Daoy (cell line): ENCODE measurements around the gene C9orf153. TPM values are rescaled to one million over a fixed set of nuclear protein-coding genes. Genes with fewer than 3 reads are reported as not detected.
"Not testable (repeated sequence)": the region's sequence is repeated elsewhere in the genome, so short reads cannot be mapped to it uniquely, and the experiment has no call there.

Experiments used
- DNase-seq: peaks from one replicate; pipeline ENCODE4 v3.0.0-alpha.2; 2015; ENCODE audit warnings: low read depth
- total RNA-seq: library from RNA; depleted of rRNA; stranded (reverse); fragments of >200 nt; shearing (Covaris generic); gene quantifications from 2 replicates; pipeline ENCODE4 v1.2.3, GENCODE V29; 2014; rRNA removed

Gene C9orf153
- total RNA-seq = not detected in 2 replicates

DNA sequence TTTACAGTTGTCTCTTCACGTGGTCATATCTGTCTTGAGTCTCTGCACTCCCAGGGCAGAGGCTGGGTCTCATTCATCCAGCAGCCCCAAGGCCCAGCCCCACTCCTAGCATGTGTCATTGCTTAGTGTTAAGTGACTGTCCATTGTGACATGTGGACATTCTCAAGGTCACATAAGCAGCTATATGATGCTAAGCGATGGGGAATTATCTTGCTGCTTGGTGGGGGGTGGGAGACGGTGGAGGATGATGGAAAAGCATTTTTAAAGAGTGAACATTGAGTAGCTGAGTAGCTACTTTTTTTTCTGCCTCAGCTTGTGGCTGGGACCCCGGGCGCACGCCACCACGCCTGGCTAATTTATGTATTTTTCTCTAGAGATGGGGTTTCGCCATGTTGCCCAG is at the start of gene C9orf153:
Gene C9orf153, minus strand, starts transcription at position 101 of the 400 bp plus-strand sequence. CDS start 30,054 bp downstream, outside the sequence.
- no peak for DNase-seq

- DNase-seq = no peak
Measured at GRCh38 chr9:86308687-86309086, 49.2 kb upstream of the C9orf153 start.

DNA sequence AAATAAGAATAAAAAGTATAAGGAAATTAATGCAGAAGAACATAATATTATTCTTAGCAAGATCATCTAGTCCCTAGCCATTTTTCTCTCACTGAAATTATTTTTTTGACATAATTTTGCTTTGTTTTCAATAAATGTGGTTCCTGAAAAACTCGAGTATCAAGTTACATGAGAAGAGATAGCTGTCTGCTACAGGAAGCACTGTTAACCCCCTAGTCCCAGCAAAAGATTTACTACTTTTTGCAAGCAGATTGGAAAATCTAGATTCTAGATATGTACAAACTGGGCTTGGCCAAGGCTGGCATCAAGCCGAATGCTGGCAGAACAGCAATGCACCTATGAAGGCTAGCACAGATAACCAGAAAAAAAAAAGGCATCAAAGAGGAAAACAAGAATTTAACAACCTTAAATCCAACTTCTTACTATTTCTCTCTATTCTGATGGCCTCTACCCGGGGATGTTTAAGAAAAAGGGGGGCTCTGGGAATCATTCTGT is 44.8 kb upstream of the C9orf153 start:
- no peak for DNase-seq

GRCh38 chr9:86303316-86303975 is 44.0 kb upstream of the C9orf153 start:
- DNase-seq = no peak

DNA sequence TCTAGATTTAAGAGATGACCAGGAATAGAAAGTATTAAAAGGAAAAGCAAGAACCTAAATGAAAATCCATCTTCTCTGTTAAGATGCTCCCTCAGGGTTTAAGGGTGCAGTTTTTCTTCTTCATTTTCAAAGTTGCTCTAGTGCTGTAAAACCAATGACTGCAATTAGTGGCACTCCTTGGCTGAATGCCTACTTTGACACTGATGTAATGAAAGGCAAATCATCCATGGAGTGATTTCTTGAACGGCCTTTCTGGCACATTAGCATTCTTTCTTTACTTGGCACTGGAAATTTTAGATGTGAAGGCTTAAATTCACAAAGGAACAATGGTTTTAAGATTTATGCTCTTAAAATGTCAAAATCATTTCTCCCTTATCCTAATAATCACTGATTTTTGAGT is 42.2 kb upstream of the C9orf153 start:
- DNase-seq = no peak

DNA sequence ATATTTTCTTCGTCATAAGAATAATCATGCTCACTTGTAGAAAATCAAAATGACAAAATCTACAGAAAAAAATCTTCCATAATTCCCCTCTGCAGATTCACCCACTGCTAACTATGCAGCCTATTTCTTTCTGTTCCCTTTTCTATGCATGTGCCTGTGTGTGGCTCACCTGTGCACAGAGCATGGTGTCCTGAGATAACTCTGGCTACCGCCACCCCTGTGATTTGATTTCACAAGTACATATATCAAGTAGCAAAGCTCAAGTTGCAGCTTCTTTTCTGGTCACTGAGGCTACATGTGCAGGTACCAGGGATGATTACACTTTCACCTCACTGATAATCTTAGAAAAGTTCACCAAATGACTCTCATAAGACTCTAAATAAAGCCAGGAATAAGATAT is 41.2 kb upstream of the C9orf153 start:
- no peak for DNase-seq

DNA sequence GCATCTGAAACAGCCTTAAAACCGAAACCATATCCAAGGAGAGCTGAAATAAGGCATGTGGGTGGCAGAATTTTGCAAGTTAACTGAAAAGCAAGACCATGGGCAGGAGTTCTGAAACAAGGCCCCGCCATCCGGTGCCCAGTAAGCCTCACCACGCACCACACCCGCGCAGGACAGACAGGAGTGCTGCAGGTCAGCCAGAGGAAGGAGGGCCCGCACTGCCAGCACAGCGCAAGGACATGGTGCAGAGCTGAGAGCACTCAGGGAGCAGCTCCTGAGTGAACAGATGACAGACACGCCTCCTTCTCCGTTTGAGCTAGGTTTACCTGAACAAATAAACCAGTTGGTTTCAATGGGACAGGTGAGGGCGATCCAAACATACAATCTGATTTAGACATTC is 39.4 kb upstream of the C9orf153 start:
- no peak for DNase-seq

DNA sequence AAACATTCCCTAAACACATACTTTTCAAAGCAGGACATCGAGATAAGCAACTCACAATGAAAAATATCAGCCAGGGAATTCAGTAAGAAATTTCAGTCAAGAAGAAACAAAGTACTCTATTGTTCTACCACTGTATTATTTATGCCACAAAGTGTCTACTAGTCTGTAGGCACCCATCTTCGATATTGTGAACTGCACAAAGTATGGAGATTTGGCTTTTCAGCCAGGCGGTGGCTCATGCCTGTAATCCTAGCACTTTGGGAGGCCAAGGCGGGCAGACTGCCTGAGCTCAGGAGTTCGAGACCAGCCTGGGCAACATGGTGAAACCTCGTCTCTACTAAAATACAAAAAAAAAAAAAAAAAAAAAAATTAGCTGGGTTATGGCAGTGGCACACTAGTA is 30.9 kb upstream of the C9orf153 start:
- not testable (repeated sequence) for DNase-seq

GRCh38 chr9:86288499-86289198 is 29.2 kb upstream of the C9orf153 start:
- DNase-seq = no peak

GRCh38 chr9:86287013-86287412 is 27.6 kb upstream of the C9orf153 start:
- DNase-seq = no peak

DNA sequence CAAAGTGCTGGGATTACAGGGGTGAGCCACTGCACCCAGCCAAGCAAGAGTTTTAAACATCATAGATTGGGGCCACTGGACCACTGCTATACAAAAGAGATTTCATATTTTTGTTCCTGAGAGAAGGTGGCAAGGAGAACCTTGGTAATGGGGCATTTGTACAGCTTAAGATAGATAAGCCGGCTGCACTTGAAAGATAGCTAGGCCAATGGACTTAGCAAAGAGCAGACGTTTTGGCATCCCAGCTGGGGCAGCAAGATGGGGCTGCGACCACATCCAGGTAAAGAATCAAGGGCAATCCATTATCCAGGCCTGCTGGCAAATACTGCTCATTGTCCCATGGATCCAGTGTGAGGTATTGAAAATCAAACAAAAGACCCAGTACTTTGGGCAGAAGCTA is 26.8 kb upstream of the C9orf153 start:
- DNase-seq = no peak

GRCh38 chr9:86285261-86285660 is 25.8 kb upstream of the C9orf153 start:
- no peak for DNase-seq

DNA sequence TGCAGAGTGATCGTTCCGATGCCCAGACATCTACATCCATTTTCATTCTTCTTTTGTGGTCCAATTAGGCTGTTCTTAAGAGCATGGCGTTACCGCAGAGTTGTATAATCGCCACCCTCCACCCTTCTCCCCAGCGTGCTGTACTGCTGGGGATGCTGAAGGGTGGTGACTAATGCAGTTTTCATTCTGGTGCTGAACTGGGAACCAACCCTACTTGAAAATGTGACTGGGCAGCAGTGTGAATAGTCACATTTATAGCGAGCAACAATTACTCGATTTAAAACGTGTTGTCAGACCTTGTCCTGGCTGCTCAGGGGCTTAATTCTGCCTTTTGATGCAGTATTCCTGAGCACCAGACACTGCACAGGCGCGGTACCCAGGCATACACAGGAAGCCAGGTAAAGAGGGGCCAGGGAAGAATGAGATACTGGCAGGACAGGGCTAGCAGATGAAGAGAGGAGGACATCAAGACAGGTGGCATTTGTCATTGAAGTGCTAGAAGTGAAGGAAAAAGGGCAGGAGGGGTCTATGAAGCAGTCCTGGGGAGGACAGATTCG is 23.6 kb upstream of the C9orf153 start:
- DNase-seq = peak; percentile 84

- DNase-seq = peak; percentile 97
Measured at GRCh38 chr9:86282077-86282978, 22.9 kb upstream of the C9orf153 start, which contains the start of gene ISCA1. Gene ISCA1, minus strand, starts transcription at chr9:86282538. Its CDS starts 80 bp downstream, at chr9:86282458.

GRCh38 chr9:86281593-86282076 is 22.2 kb upstream of the C9orf153 start:
- no peak for DNase-seq

GRCh38 chr9:86280580-86280979 is 21.1 kb upstream of the C9orf153 start:
- DNase-seq = no peak

DNA sequence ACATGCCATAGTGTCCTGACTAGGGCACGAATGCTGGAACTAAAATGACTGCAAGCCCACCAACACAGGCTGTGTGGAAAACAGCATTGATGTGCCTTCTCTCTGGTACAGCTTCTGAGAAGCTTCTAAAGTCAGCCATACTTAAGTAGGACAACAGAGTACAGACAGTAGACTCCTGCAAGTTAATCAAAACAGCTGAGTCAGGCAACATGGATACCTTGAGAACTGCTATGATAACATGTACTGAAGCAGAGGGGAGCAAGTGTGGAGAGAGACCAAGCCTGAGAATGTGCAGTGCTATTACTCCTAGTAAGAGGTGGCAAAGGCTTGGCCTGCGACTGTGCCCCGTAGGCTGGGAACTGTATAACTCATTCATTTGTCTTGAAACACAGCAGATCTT is 20.4 kb upstream of the C9orf153 start:
- DNase-seq = no peak

- no peak for DNase-seq
Measured at GRCh38 chr9:86277072-86277471, 17.6 kb upstream of the C9orf153 start.

GRCh38 chr9:86275962-86276361 is 16.5 kb upstream of the C9orf153 start:
- no peak for DNase-seq

GRCh38 chr9:86274821-86275643 is 15.6 kb upstream of the C9orf153 start:
- no peak for DNase-seq

- no peak for DNase-seq
Measured at GRCh38 chr9:86272221-86272620, 12.8 kb upstream of the C9orf153 start.
